Body of pancreas (tissue), 4 donors: ENCODE measurements around the gene UBE4A.

Experiments used
- CTCF ChIP-seq, 7 experiments: fragments of 450-650 bp in 4 of 7; fragments of 200-600 bp in 3 of 7; sonication (generic) in 3 of 7; IDR thresholded peaks; one replicate each; pipeline ENCODE4 v1.5.1; 2016 to 2019; ENCODE audit warnings: antibody characterized with exemption in 7 of 7
- POLR2A ChIP-seq, 3 donors: fragments of 450-650 bp; IDR thresholded peaks; one replicate each; pipeline ENCODE4 v1.6.1; 2016; ENCODE audit warnings: antibody characterized with exemption in 3 of 3, mild to moderate bottlenecking in 2 of 3

GRCh38 chr11:118442301-118442700 is 82.9 kb downstream of the UBE4A start:
- TF ChIP-seq CTCF (IDR thresholded peaks at IDR 0.05) (no peak), POLR2A (IDR thresholded peaks at IDR 0.05) (no peak)
